HepG2 (cell line): Measurements from ENCODE around the gene TNFRSF6B. TPM values are rescaled to one million over a fixed set of nuclear protein-coding genes. Genes with fewer than 3 reads are reported as not detected.

Source experiments
- EP300 ChIP-seq, 3 experiments: sonication (generic) in 1 of 3; formaldehyde crosslinking in 1 of 3; IDR thresholded peaks; 2 replicates each; pipeline versions ENCODE4 v1.5.1 to v1.6.1; 2011 to 2020; ENCODE audit warnings: low read depth in 2 of 3, low read length in 2 of 3, borderline replicate concordance in 1 of 3, improper control_type of control experiment in 1 of 3, mild to moderate bottlenecking in 1 of 3, missing genetic modification reagents in 1 of 3, moderate library complexity in 1 of 3
- FOXA3 ChIP-seq: IDR thresholded peaks from 2 replicates; pipeline ENCODE4 v1.6.1; 2016; ENCODE audit warnings: missing genetic modification reagents, missing compliant biosample characterization
- HMG20A ChIP-seq: IDR thresholded peaks from 2 replicates; pipeline ENCODE4 v1.6.1; 2016; ENCODE audit warnings: borderline replicate concordance
- HMG20B ChIP-seq: conservative IDR thresholded peaks from 2 replicates; pipeline ENCODE4 v1.6.1; 2016; ENCODE audit warnings: missing genetic modification reagents, missing compliant biosample characterization
- NCOA1 ChIP-seq: sonication (generic); formaldehyde crosslinking; IDR thresholded peaks from 2 replicates; pipeline ENCODE4 v1.9.0; 2021; ENCODE audit warnings: missing genetic modification reagents
- PAWR ChIP-seq: sonication (generic); formaldehyde crosslinking; IDR thresholded peaks from 2 replicates; pipeline ENCODE4 v1.4.0; 2020; ENCODE audit warnings: missing genetic modification reagents, mild to moderate bottlenecking, borderline replicate concordance
- PHB2 ChIP-seq: fragments of 450-650 bp; IDR thresholded peaks from 2 replicates; pipeline ENCODE4 v1.6.1; 2018; ENCODE audit not compliant: partially characterized antibody
- POLR2A ChIP-seq, 2 experiments: IDR thresholded peaks; 2 replicates each; pipeline ENCODE4 v1.6.1; 2011; ENCODE audit warnings: low read depth in 2 of 2, low read length in 2 of 2, mild to moderate bottlenecking in 1 of 2, moderate library complexity in 1 of 2; ENCODE audit not compliant: insufficient read depth in 1 of 2
- POLR2G ChIP-seq: fragments of 200-400 bp; formaldehyde crosslinking; IDR thresholded peaks from 2 replicates; pipeline ENCODE4 v1.6.1; 2018; ENCODE audit warnings: mild to moderate bottlenecking, low read depth, low read length, moderate library complexity
- RNF2 ChIP-seq: fragments of 450-650 bp; conservative IDR thresholded peaks from 2 replicates; pipeline ENCODE4 v1.6.1; 2016; ENCODE audit warnings: low read depth
- SMAD1 ChIP-seq: sonication (generic); formaldehyde crosslinking; IDR thresholded peaks from 2 replicates; pipeline ENCODE4 v1.4.0; 2020; ENCODE audit warnings: missing genetic modification reagents, low read depth, mild to moderate bottlenecking, borderline replicate concordance
- SMAD9 ChIP-seq: sonication (generic); formaldehyde crosslinking; IDR thresholded peaks from 2 replicates; pipeline ENCODE4 v1.5.1; 2020; ENCODE audit warnings: mild to moderate bottlenecking, missing genetic modification reagents
- ZBTB20 ChIP-seq: sonication (generic); formaldehyde crosslinking; IDR thresholded peaks from 2 replicates; pipeline ENCODE4 v1.8.1; 2023; ENCODE audit warnings: missing genetic modification reagents, low read depth, mild to moderate bottlenecking, borderline replicate concordance
- ZNF136 ChIP-seq: sonication (generic); formaldehyde crosslinking; IDR thresholded peaks from 2 replicates; pipeline ENCODE4 v1.8.1; 2022; ENCODE audit warnings: low read depth, mild to moderate bottlenecking, moderate library complexity, missing genetic modification reagents
- ZNF142 ChIP-seq: sonication (generic); formaldehyde crosslinking; IDR thresholded peaks from 2 replicates; pipeline ENCODE4 v1.4.0; 2020; ENCODE audit warnings: missing genetic modification reagents
- ZNF556 ChIP-seq: sonication (generic); formaldehyde crosslinking; IDR thresholded peaks from 2 replicates; pipeline ENCODE4 v1.4.0; 2020; ENCODE audit warnings: mild to moderate bottlenecking, missing genetic modification reagents, borderline replicate concordance
- ZNF562 ChIP-seq: sonication (generic); formaldehyde crosslinking; IDR thresholded peaks from 2 replicates; pipeline ENCODE4 v1.8.0; 2022; ENCODE audit warnings: missing genetic modification reagents, borderline replicate concordance
- ZNF589 ChIP-seq: sonication (generic); formaldehyde crosslinking; conservative IDR thresholded peaks from 2 replicates; pipeline ENCODE4 v1.8.0; 2022; ENCODE audit warnings: mild to moderate bottlenecking, moderate library complexity, missing genetic modification reagents
- ZNF597 ChIP-seq: sonication (generic); formaldehyde crosslinking; IDR thresholded peaks from 2 replicates; pipeline ENCODE4 v1.5.0; 2020; ENCODE audit warnings: missing genetic modification reagents
- polyA plus RNA-seq, 8 experiments: library from polyadenylated mRNA; depleted of rRNA in 3 of 8; stranded (reverse) in 7 of 8; unstranded in 1 of 8; fragments of >200 nt; fragmentation: Illumina TruSeq in 4 of 8; extraction: Trizol in 4 of 8; gene quantifications; 2 replicates each; pipeline versions ENCODE4 v1.2.1 to v1.2.3, GENCODE V29; 2011 to 2016; ENCODE audit warnings: low read depth in 4 of 8, missing spikeins in 1 of 8, mixed read lengths in 1 of 8; ENCODE audit not compliant: insufficient read depth in 1 of 8
- total RNA-seq, 5 experiments: library from RNA; depleted of rRNA; stranded (reverse); fragments of >200 nt; fragmentation: Illumina TruSeq; extraction: Trizol; gene quantifications; 2 replicates each; pipeline ENCODE4 v1.2.3, GENCODE V29; 2016; ENCODE audit warnings: low read depth in 1 of 5

The TNFRSF6B gene
- total and polyA plus RNA-seq, 2 of the 13 experiments (the other 11 are each of a cell fraction or from before 2014, with no cell fraction given) = 0.24 TPM; not detected in 1

- no peak for TF ChIP-seq ZNF142 (CRISPR knock-in tag)
- peak; percentile 78; the same call in 1 of the 2 replicates for TF ChIP-seq PAWR (CRISPR knock-in tag)
- no peak for TF ChIP-seq HMG20A (CRISPR knock-in tag)
- TF ChIP-seq ZNF556 (CRISPR knock-in tag) = no peak
- 0 out of 2 replicates have a peak, but pooled peaks have one; percentile 34 for TF ChIP-seq ZBTB20 (CRISPR knock-in tag)
- no peak for TF ChIP-seq ZNF597 (CRISPR knock-in tag)
- no peak for TF ChIP-seq ZNF562
- peak; percentile 43; the same call in 1 of the 2 replicates for TF ChIP-seq RNF2
- TF ChIP-seq POLR2A (IDR thresholded peaks at IDR 0.05; ENCODE audit: insufficient read depth in 1 of 2, low read depth in 2 of 2, low read length in 2 of 2) = no peak
- no peak for TF ChIP-seq FOXA3 (CRISPR knock-in tag)
- no peak for TF ChIP-seq EP300 (IDR thresholded peaks at IDR 0.05; ENCODE audit: low read depth in 2 of 2, low read length in 2 of 2)
- no peak for TF ChIP-seq EP300 (CRISPR knock-in tag; IDR thresholded peaks at IDR 0.05; ENCODE audit: borderline replicate concordance)
- 0 out of 2 replicates have a peak, but pooled peaks have one; percentile 35 for TF ChIP-seq ZNF589 (CRISPR knock-in tag)
- no peak for TF ChIP-seq POLR2G
- no peak for TF ChIP-seq PHB2
- 0 out of 2 replicates have a peak, but pooled peaks have one; percentile 27 for TF ChIP-seq HMG20B
- TF ChIP-seq NCOA1 (CRISPR knock-in tag) = no peak
- no peak for TF ChIP-seq ZNF136 (CRISPR knock-in tag)
- TF ChIP-seq SMAD9 = no peak
- no peak for TF ChIP-seq SMAD1
These were observed 12.1 kb downstream of the TNFRSF6B start (continued) for GRCh38 chr20:63708301-63709148.
